ENCODE data around the gene PLEKHG1. TPM values are rescaled to one million over a fixed set of nuclear protein-coding genes. Genes with fewer than 3 reads are reported as not detected.

PLEKHG1 gene
- total and polyA plus RNA-seq, 2 experiments from 2014 or later, result 6.3 to 6.8 TPM

DNA sequence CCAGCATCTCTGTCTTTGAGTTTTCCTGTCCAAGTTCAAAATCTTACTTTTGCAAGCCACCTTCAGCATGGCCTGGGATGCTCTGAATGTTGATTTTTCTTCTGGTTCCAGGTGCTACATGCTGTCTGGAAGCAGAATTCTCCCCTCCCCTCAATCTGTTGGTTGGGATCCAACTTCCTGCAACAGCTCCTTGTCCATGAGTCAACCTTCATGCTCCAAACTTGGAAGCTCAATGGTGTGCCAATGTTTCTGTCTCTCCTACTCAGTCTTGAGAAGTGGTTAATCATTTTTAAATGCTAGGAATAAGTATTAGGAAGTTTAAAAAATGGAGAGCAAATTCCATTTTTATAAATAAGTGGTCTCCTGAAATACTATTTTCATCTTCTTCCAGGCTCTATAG lies 33.2 kb upstream of the PLEKHG1 start:
- H3K4me3 ChIP-seq, result no peak overlapping the region
- no peaks in the 10 kb centered on the region for H3K9me3 ChIP-seq (ENCODE audit: low read depth)
- DNase-seq (ENCODE audit: low spot score), result no peak
- H3K4me2 ChIP-seq, result no peak overlapping the region
- H4K20me1 ChIP-seq (ENCODE audit: insufficient read depth, poor library complexity, severe bottlenecking), result no peaks in the 10 kb centered on the region
- H3K79me2 ChIP-seq, result no peaks in the 10 kb centered on the region
- H3K36me3 ChIP-seq (replicated peaks; ENCODE audit: insufficient read depth, low read depth), result no peaks in the 10 kb centered on the region
- H3K4me1 ChIP-seq (ENCODE audit: insufficient read depth), result peaks cover 31% of the 10 kb centered on the region
- no peak overlapping the region for H2AFZ ChIP-seq
- no peaks in the 10 kb centered on the region for H3K27me3 ChIP-seq
- TF ChIP-seq, protein P1, sequence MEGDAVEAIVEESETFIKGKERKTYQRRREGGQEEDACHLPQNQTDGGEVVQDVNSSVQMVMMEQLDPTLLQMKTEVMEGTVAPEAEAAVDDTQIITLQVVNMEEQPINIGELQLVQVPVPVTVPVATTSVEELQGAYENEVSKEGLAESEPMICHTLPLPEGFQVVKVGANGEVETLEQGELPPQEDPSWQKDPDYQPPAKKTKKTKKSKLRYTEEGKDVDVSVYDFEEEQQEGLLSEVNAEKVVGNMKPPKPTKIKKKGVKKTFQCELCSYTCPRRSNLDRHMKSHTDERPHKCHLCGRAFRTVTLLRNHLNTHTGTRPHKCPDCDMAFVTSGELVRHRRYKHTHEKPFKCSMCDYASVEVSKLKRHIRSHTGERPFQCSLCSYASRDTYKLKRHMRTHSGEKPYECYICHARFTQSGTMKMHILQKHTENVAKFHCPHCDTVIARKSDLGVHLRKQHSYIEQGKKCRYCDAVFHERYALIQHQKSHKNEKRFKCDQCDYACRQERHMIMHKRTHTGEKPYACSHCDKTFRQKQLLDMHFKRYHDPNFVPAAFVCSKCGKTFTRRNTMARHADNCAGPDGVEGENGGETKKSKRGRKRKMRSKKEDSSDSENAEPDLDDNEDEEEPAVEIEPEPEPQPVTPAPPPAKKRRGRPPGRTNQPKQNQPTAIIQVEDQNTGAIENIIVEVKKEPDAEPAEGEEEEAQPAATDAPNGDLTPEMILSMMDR (IDR thresholded peaks at IDR 0.05; ENCODE audit: poor library complexity), result no peak
- TF ChIP-seq EZH2phosphoT487 (IDR thresholded peaks at IDR 0.05; ENCODE audit: low read depth, severe bottlenecking, unreplicated experiment), result no peak
- no peak for TF ChIP-seq EZH2 (IDR thresholded peaks at IDR 0.05; ENCODE audit: borderline replicate concordance)
- no peaks in the 10 kb centered on the region for H3K9me2 ChIP-seq (replicated peaks; ENCODE audit: insufficient read depth)
- no peak overlapping the region for H3K27ac ChIP-seq

DNA sequence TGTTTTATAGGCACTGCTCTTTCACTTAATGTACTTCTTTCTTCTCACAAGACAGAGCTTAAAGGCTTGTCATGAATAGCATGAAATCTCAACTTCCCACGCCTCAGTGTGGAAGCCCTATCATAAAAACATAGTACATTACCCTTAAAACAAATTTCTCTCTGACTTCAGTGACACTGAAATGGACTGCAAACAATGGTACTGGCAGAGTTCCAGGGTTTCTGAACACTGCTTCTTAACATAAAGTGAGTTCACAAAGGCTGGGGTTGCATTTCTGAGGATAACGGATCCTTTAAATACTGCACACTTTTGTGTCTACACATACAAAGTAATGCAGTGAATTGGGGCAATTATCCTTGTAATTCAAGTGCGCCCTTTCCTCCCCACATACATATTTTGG lies 32.3 kb upstream of the PLEKHG1 start:
- Histone ChIP-seq H3K27me3 (no peaks in the 10 kb centered on the region), H3K4me3 (no peak overlapping the region), H3K79me2 (no peaks in the 10 kb centered on the region), H2AFZ (no peak overlapping the region), H3K36me3 (replicated peaks; ENCODE audit: insufficient read depth, low read depth) (no peaks in the 10 kb centered on the region), H3K27ac (peak overlapping the region; percentile 3), H4K20me1 (ENCODE audit: insufficient read depth, poor library complexity, severe bottlenecking) (no peaks in the 10 kb centered on the region), H3K9me2 (replicated peaks; ENCODE audit: insufficient read depth) (no peaks in the 10 kb centered on the region), H3K4me1 (ENCODE audit: insufficient read depth) (peaks cover 31% of the 10 kb centered on the region), H3K4me2 (peak overlapping the region; percentile 12), H3K9me3 (ENCODE audit: low read depth) (no peaks in the 10 kb centered on the region)
- WGBS (ENCODE audit: low lambda C conversion rate, missing lambda C conversion rate), result 40% methylated on average over 3 of the region's 3 CpGs
- TF ChIP-seq EZH2 (IDR thresholded peaks at IDR 0.05; ENCODE audit: borderline replicate concordance) (no peak), EZH2phosphoT487 (IDR thresholded peaks at IDR 0.05; ENCODE audit: low read depth, severe bottlenecking, unreplicated experiment) (no peak)
- TF ChIP-seq, protein P1 (IDR thresholded peaks at IDR 0.05; ENCODE audit: poor library complexity), result no peak
- DNase-seq (ENCODE audit: low spot score), result peak; percentile 63

DNA sequence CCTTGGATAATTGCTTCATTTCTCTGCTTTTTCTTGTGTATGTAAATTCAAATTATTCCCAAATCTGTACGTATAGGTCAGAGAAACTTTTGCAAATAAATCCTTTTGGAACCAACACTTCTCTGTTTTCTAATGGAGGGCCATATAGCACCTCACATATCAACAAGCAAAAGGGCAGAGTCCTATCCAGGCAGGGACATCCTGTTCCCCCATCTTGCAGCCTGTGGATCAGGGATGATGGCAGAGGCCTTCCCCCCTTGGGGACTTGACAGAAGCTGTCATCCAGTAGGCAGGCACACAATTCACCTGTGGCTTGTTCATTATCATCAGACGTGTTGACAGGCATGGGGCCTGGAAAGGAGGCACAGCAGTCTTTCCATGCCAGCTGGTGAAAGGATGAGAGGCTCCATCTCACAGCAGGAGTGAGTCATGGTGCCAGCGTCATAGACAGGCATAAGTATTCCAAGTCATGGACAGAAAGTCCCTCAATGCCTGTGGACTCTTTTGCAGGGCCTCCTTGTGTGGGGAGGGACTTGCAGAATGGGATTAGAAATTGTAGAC lies 31.8 kb upstream of the PLEKHG1 start:
- Histone ChIP-seq H2AFZ (no peak overlapping the region), H4K20me1 (ENCODE audit: insufficient read depth, poor library complexity, severe bottlenecking) (no peaks in the 10 kb centered on the region), H3K27ac (peak overlapping the region; percentile 34), H3K4me3 (no peak overlapping the region), H3K9me2 (replicated peaks; ENCODE audit: insufficient read depth) (no peaks in the 10 kb centered on the region), H3K9me3 (ENCODE audit: low read depth) (no peaks in the 10 kb centered on the region), H3K4me2 (peak overlapping the region; percentile 3), H3K4me1 (ENCODE audit: insufficient read depth) (peaks cover 32% of the 10 kb centered on the region), H3K27me3 (no peaks in the 10 kb centered on the region), H3K79me2 (no peaks in the 10 kb centered on the region), H3K36me3 (replicated peaks; ENCODE audit: insufficient read depth, low read depth) (no peaks in the 10 kb centered on the region)
- DNase-seq (ENCODE audit: low spot score), result peak; percentile 26
- 64% methylated on average over 3 of the region's 3 CpGs for WGBS (ENCODE audit: low lambda C conversion rate, missing lambda C conversion rate)
- TF ChIP-seq EZH2phosphoT487 (IDR thresholded peaks at IDR 0.05; ENCODE audit: low read depth, severe bottlenecking, unreplicated experiment) (no peak), EZH2 (IDR thresholded peaks at IDR 0.05; ENCODE audit: borderline replicate concordance) (no peak)
- TF ChIP-seq, protein P1 (IDR thresholded peaks at IDR 0.05; ENCODE audit: poor library complexity), result no peak
